Measurements from ENCODE around the gene EPHB3.

GRCh38 chr3:184609476-184610244 is 48.1 kb downstream of the EPHB3 start:
- TF ChIP-seq CTCF (IDR thresholded peaks at IDR 0.05), result no peak
- no peak for TF ChIP-seq POLR2A (IDR thresholded peaks at IDR 0.05)
